NT2/D1 (cell line): ENCODE measurements around the gene CD74.

Experiments
- SUZ12 ChIP-seq: IDR thresholded peaks from 2 replicates; pipeline ENCODE4 v1.6.1; 2011; ENCODE audit not compliant: insufficient read length, insufficient read depth; ENCODE audit errors: extremely low read depth
- YY1 ChIP-seq: IDR thresholded peaks from 2 replicates; pipeline ENCODE4 v1.6.1; 2011; ENCODE audit not compliant: insufficient read length, insufficient read depth

GRCh38 chr5:150431574-150431973 lies 18.9 kb upstream of the CD74 start:
- no peak for TF ChIP-seq YY1
- TF ChIP-seq SUZ12: no peak
